GM15510 (cell line): Measurements from ENCODE around the gene RFC4.

Experiments used
- POLR2A ChIP-seq: IDR thresholded peaks from 3 replicates; pipeline ENCODE4 v1.6.1; 2011; ENCODE audit warnings: borderline replicate concordance; ENCODE audit not compliant: insufficient read length; ENCODE audit errors: extremely low read depth

RFC4 gene

GRCh38 chr3:186802701-186803100 lies 3.6 kb downstream of the RFC4 start:
- TF ChIP-seq POLR2A = no peak

- TF ChIP-seq POLR2A = no peak
Measured at GRCh38 chr3:186800285-186800684, 6.0 kb downstream of the RFC4 start.

GRCh38 chr3:186798239-186798874 lies 7.9 kb downstream of the RFC4 start:
- TF ChIP-seq POLR2A = no peak

- peak; percentile 56 for TF ChIP-seq POLR2A
Measured at GRCh38 chr3:186790261-186790981, 15.9 kb downstream of the RFC4 start.

- TF ChIP-seq POLR2A = no peak
Measured at GRCh38 chr3:186789554-186790260, 16.6 kb downstream of the RFC4 start.

GRCh38 chr3:186788482-186789370 lies 17.6 kb downstream of the RFC4 start:
- no peak for TF ChIP-seq POLR2A

- peak; percentile 5 for TF ChIP-seq POLR2A
Measured at GRCh38 chr3:186787642-186788481, 18.4 kb downstream of the RFC4 start.

- TF ChIP-seq POLR2A = no peak
Measured at GRCh38 chr3:186786922-186787321, 19.4 kb downstream of the RFC4 start.

- peak; percentile 24 for TF ChIP-seq POLR2A
Measured at GRCh38 chr3:186785495-186786018, 20.7 kb downstream of the RFC4 start.

GRCh38 chr3:186784820-186785494 lies 21.3 kb downstream of the RFC4 start:
- peak; percentile 19 for TF ChIP-seq POLR2A

- TF ChIP-seq POLR2A = peak; percentile 41
Measured at GRCh38 chr3:186783731-186784515, 22.4 kb downstream of the RFC4 start.

- peak; percentile 99 for TF ChIP-seq POLR2A
Measured at GRCh38 chr3:186783058-186783730, 23.1 kb downstream of the RFC4 start, which contains the start of gene EIF4A2. Gene EIF4A2 (plus strand): TSS chr3:186783577. CDS start chr3:186783611, 34 bp downstream.
